HepG2 (cell line): ENCODE results near the gene RAB30. TPM values are rescaled to one million over a fixed set of nuclear protein-coding genes. Genes with fewer than 3 reads are reported as not detected.

Source experiments
- ARID5B ChIP-seq: IDR thresholded peaks from 2 replicates; pipeline ENCODE4 v1.4.0; 2020; ENCODE audit warnings: mild to moderate bottlenecking, missing genetic modification reagents
- ELF1 ChIP-seq: sonication (generic); formaldehyde crosslinking; IDR thresholded peaks from 2 replicates; pipeline ENCODE4 v1.4.0; 2020; ENCODE audit warnings: missing genetic modification reagents
- FOXA3 ChIP-seq: IDR thresholded peaks from 2 replicates; pipeline ENCODE4 v1.6.1; 2016; ENCODE audit warnings: missing genetic modification reagents, missing compliant biosample characterization
- HNF4A ChIP-seq: sonication (generic); formaldehyde crosslinking; IDR thresholded peaks from 2 replicates; pipeline ENCODE4 v1.4.0; 2020; ENCODE audit warnings: missing genetic modification reagents
- KAT8 ChIP-seq: IDR thresholded peaks from 2 replicates; pipeline ENCODE4 v1.6.1; 2016; ENCODE audit warnings: missing genetic modification reagents, missing compliant biosample characterization
- KDM5B ChIP-seq: sonication (generic); formaldehyde crosslinking; IDR thresholded peaks from 2 replicates; pipeline ENCODE4 v1.4.0; 2020; ENCODE audit warnings: missing genetic modification reagents, mild to moderate bottlenecking, borderline replicate concordance
- RXRB ChIP-seq: IDR thresholded peaks from 2 replicates; pipeline ENCODE4 v1.6.1; 2016; ENCODE audit warnings: borderline replicate concordance, missing genetic modification reagents, missing compliant biosample characterization
- SOX5 ChIP-seq: IDR thresholded peaks from 2 replicates; pipeline ENCODE4 v1.6.1; 2016; ENCODE audit warnings: borderline replicate concordance
- ZKSCAN8 ChIP-seq: IDR thresholded peaks from 2 replicates; pipeline ENCODE4 v1.6.1; 2016; ENCODE audit warnings: borderline replicate concordance, missing genetic modification reagents, missing compliant biosample characterization
- ZNF350 ChIP-seq: sonication (generic); formaldehyde crosslinking; IDR thresholded peaks from 2 replicates; pipeline ENCODE4 v1.4.0; 2020; ENCODE audit warnings: mild to moderate bottlenecking, low read depth, missing genetic modification reagents, borderline replicate concordance
- polyA plus RNA-seq, 8 experiments: library from polyadenylated mRNA; depleted of rRNA in 3 of 8; stranded (reverse) in 7 of 8; unstranded in 1 of 8; fragments of >200 nt; fragmentation: Illumina TruSeq in 4 of 8; extraction: Trizol in 4 of 8; gene quantifications; 2 replicates each; pipeline versions ENCODE4 v1.2.1 to v1.2.3, GENCODE V29; 2011 to 2016; ENCODE audit warnings: low read depth in 4 of 8, missing spikeins in 1 of 8, mixed read lengths in 1 of 8; ENCODE audit not compliant: insufficient read depth in 1 of 8
- total RNA-seq, 5 experiments: library from RNA; depleted of rRNA; stranded (reverse); fragments of >200 nt; fragmentation: Illumina TruSeq; extraction: Trizol; gene quantifications; 2 replicates each; pipeline ENCODE4 v1.2.3, GENCODE V29; 2016; ENCODE audit warnings: low read depth in 1 of 5

Gene RAB30
- total and polyA plus RNA-seq, 2 of the 13 experiments (the other 11 are each of a cell fraction or from before 2014, with no cell fraction given) = 3.7 to 5.0 TPM

GRCh38 chr11:82955736-82956453 is 115.8 kb downstream of the RAB30 start (continued):
- peak; percentile 62 for TF ChIP-seq ARID5B (CRISPR knock-in tag)
- TF ChIP-seq ZKSCAN8 = 0 out of 2 replicates have a peak, but pooled peaks have one; percentile 20
- TF ChIP-seq KAT8 = peak; percentile 33; the same call in 1 of the 2 replicates
- 0 out of 2 replicates have a peak, but pooled peaks have one; percentile 14 for TF ChIP-seq SOX5 (CRISPR knock-in tag)
- peak; percentile 48; the same call in 1 of the 2 replicates for TF ChIP-seq ELF1 (CRISPR knock-in tag)
- 0 out of 2 replicates have a peak, but pooled peaks have one; percentile 11 for TF ChIP-seq HNF4A (CRISPR knock-in tag)
- TF ChIP-seq FOXA3 (CRISPR knock-in tag) = peak; percentile 80
- TF ChIP-seq RXRB (CRISPR knock-in tag) = peak; percentile 43; the same call in 1 of the 2 replicates
- TF ChIP-seq KDM5B (CRISPR knock-in tag) = 0 out of 2 replicates have a peak, but pooled peaks have one; percentile 40
- peak; percentile 46; the same call in 1 of the 2 replicates for TF ChIP-seq ZNF350 (CRISPR knock-in tag)
- TF ChIP-seq, all 625 proteins: peak for 52; not testable (repeated sequence) for 573
